ENCODE data around the gene RUFY1. TPM values are rescaled to one million over a fixed set of nuclear protein-coding genes. Genes with fewer than 3 reads are reported as not detected.

Gene RUFY1
- total RNA-seq, 1 experiment from 2014 or later: 64.7 TPM

- ChIA-PET CTCF (interaction anchor here (0.7 kb wide), 1 partner anchor 51 kb away, joined by 3 read pairs; no protein-coding TSS in a partner anchor), POLR2A (interaction anchor here (0.5 to 12.2 kb wide), 4 partner anchors 8 to 225 kb away, joined by 3 to 197 read pairs (median 3); partner anchors contain the start of gene HNRNPH1)
- Mint-ChIP-seq H3K4me1 (ENCODE audit: insufficient read depth, unreplicated experiment) (peaks cover 14% of the 10 kb centered on the region), H3K9me3 (ENCODE audit: unreplicated experiment) (no peaks in the 10 kb centered on the region), H3K27ac (ENCODE audit: low read depth, unreplicated experiment) (no peak overlapping the region), H3K36me3 (ENCODE audit: insufficient read depth, unreplicated experiment) (peaks cover 96% of the 10 kb centered on the region), H3K4me3 (ENCODE audit: unreplicated experiment) (no peak overlapping the region), H3K27me3 (ENCODE audit: insufficient read depth, unreplicated experiment) (no peaks in the 10 kb centered on the region)
- BruUV-seq (replicated peaks): no TSS peak
- intact Hi-C loops (cut with micrococcal nuclease): no loop called here
- no peak for DNase-seq (ENCODE audit: unreplicated experiment)
- TF ChIP-seq, protein P1, sequence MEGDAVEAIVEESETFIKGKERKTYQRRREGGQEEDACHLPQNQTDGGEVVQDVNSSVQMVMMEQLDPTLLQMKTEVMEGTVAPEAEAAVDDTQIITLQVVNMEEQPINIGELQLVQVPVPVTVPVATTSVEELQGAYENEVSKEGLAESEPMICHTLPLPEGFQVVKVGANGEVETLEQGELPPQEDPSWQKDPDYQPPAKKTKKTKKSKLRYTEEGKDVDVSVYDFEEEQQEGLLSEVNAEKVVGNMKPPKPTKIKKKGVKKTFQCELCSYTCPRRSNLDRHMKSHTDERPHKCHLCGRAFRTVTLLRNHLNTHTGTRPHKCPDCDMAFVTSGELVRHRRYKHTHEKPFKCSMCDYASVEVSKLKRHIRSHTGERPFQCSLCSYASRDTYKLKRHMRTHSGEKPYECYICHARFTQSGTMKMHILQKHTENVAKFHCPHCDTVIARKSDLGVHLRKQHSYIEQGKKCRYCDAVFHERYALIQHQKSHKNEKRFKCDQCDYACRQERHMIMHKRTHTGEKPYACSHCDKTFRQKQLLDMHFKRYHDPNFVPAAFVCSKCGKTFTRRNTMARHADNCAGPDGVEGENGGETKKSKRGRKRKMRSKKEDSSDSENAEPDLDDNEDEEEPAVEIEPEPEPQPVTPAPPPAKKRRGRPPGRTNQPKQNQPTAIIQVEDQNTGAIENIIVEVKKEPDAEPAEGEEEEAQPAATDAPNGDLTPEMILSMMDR (IDR thresholded peaks at IDR 0.05; ENCODE audit: unreplicated experiment): no peak
These were observed 59.4 kb downstream of the RUFY1 start for GRCh38 chr5:179609834-179610108.

DNA sequence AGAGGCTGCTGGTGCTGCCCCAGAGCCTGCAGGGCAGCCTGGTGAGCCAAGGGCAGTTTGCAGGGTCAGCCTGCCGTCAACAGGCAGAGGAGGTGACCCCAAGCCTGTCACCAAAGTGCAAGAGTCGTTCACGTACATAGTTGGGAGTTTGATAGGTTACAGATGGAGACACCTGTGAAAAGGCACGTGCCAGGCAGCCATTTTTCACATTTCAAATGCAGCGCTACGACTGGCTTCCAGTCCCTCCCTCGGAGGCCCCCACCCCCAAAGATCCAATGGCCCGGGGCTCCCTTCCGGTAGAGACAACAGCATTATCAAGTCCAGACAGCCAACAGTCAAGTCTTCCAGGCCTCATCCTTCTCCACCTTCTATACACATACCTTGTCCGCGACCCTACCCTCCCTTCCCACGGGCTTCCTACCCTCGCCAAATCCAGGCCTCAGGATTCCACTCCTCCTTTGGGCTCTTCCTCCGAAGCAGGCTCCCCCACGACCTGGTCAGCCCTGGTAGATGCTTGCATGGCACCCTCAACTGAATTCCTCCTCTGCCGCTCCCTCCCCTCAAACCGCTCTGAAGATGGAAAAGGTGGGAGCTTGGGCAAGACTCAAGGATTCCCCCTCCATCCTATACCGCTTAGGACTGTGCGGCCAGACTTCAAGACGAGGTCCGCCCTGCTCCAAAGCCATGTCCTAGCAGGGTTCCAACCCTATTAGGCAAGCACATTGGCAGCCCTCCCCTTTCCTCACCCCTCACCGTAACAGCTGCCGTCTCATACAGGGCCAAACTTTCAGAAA is 60.0 kb downstream of the RUFY1 start:
- peaks cover 96% of the 10 kb centered on the region for H3K36me3 Mint-ChIP-seq (ENCODE audit: insufficient read depth, unreplicated experiment)
- BruUV-seq (replicated peaks): no TSS peak
- TF ChIP-seq, protein P1 (IDR thresholded peaks at IDR 0.05; ENCODE audit: unreplicated experiment): no peak
- peaks cover 14% of the 10 kb centered on the region for H3K4me1 Mint-ChIP-seq (ENCODE audit: insufficient read depth, unreplicated experiment)
- ChIA-PET CTCF (interaction anchor here (0.6 to 1.9 kb wide), 3 partner anchors 11 to 32 kb away, joined by 3 to 6 read pairs (median 6); partner anchors contain the start of gene HNRNPH1), POLR2A (interaction anchor here (0.5 to 12.2 kb wide), 6 partner anchors 12 to 225 kb away, joined by 3 to 197 read pairs (median 4); partner anchors contain the start of gene HNRNPH1)
- no peaks in the 10 kb centered on the region for H3K27me3 Mint-ChIP-seq (ENCODE audit: insufficient read depth, unreplicated experiment)
- no peak overlapping the region for H3K4me3 Mint-ChIP-seq (ENCODE audit: unreplicated experiment)
- no peaks in the 10 kb centered on the region for H3K9me3 Mint-ChIP-seq (ENCODE audit: unreplicated experiment)
- DNase-seq (ENCODE audit: unreplicated experiment): no peak
- H3K27ac Mint-ChIP-seq (ENCODE audit: low read depth, unreplicated experiment): peak overlapping the region; percentile 39
- intact Hi-C loops (cut with micrococcal nuclease): no loop called here

GRCh38 chr5:179610903-179611265 is 60.5 kb downstream of the RUFY1 start:
- BruUV-seq (replicated peaks): no TSS peak
- H3K9me3 Mint-ChIP-seq (ENCODE audit: unreplicated experiment): no peaks in the 10 kb centered on the region
- H3K27ac Mint-ChIP-seq (ENCODE audit: low read depth, unreplicated experiment): peak overlapping the region; percentile 39
- H3K36me3 Mint-ChIP-seq (ENCODE audit: insufficient read depth, unreplicated experiment): peaks cover 96% of the 10 kb centered on the region
- H3K4me1 Mint-ChIP-seq (ENCODE audit: insufficient read depth, unreplicated experiment): peaks cover 16% of the 10 kb centered on the region
- DNase-seq (ENCODE audit: unreplicated experiment): no peak
- POLR2A ChIA-PET: interaction anchor here (0.7 to 12.2 kb wide), 5 partner anchors 11 to 55 kb away, joined by 3 to 197 read pairs (median 5); partner anchors contain the start of gene HNRNPH1
- no peak overlapping the region for H3K4me3 Mint-ChIP-seq (ENCODE audit: unreplicated experiment)
- intact Hi-C loops (cut with micrococcal nuclease): no loop called here
- no peaks in the 10 kb centered on the region for H3K27me3 Mint-ChIP-seq (ENCODE audit: insufficient read depth, unreplicated experiment)
- TF ChIP-seq, protein P1 (IDR thresholded peaks at IDR 0.05; ENCODE audit: unreplicated experiment): no peak
- CTCF ChIA-PET: interaction anchor here (0.6 to 1.9 kb wide), 3 partner anchors 10 to 32 kb away, joined by 3 to 6 read pairs (median 6); partner anchors contain the start of gene HNRNPH1

DNA sequence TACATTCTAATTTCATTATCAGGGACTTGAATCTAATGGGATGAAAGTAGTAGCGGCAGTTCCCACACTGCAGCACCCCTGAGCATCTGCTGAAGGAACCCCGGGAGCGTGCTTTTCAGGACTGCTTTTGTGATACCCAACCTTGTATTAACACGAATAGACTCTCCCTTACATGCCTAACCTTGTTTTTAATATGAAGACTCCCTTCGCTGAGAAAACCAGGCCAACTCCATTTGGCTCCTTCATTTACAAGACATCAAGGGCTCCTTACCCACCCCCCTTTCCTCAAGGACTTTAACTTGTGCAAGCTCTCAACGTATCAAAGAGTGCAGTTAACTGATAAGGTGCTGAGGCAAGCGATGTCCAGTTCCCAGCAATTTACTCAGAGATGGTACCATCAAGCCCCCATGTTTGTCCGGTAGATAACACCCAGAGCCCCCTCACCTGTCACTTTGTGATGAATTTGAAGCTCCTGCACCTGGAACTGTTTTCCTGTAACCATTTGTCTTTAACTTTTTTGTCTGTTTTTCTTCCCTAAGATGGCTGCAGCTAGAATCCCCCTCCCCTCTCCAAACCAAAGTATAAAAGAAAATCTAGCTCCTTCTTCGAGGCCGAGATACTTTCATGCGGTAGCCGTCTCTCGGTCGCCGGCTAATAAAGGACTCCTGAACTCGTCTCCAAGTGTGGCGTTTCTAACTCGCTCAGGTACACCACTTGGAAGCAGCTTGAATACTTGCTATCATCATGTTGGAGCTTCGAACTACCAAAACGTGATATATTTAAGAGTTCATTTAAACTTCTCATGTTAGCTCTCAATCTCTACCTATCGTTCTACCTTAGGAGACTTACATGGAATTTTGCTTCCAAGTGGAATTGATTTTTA is 62.5 kb downstream of the RUFY1 start:
- POLR2A ChIA-PET: interaction anchor here (0.9 to 12.2 kb wide), 6 partner anchors 9 to 120 kb away, joined by 3 to 197 read pairs (median 4); partner anchors contain the start of genes HNRNPH1, MAML1 and RUFY1
- Mint-ChIP-seq H3K9me3 (ENCODE audit: unreplicated experiment) (no peaks in the 10 kb centered on the region), H3K36me3 (ENCODE audit: insufficient read depth, unreplicated experiment) (peaks cover 100% of the 10 kb centered on the region), H3K27me3 (ENCODE audit: insufficient read depth, unreplicated experiment) (no peaks in the 10 kb centered on the region), H3K4me1 (ENCODE audit: insufficient read depth, unreplicated experiment) (peaks cover 35% of the 10 kb centered on the region), H3K27ac (ENCODE audit: low read depth, unreplicated experiment) (peak overlapping the region; percentile 67), H3K4me3 (ENCODE audit: unreplicated experiment) (no peak overlapping the region)
- no TSS peak for BruUV-seq (replicated peaks)
- DNase-seq (ENCODE audit: unreplicated experiment): no peak
- TF ChIP-seq, protein P1 (IDR thresholded peaks at IDR 0.05; ENCODE audit: unreplicated experiment): no peak
- CTCF ChIA-PET: interaction anchor here (0.6 to 1.5 kb wide), 4 partner anchors 9 to 825 kb away, joined by 3 to 8 read pairs (median 3); no protein-coding TSS in a partner anchor
- intact Hi-C loops (cut with micrococcal nuclease): no loop called here

All from MCF 10A (cell line).